Tibial nerve (tissue), 4 donors: ENCODE results near the gene ENOPH1. TPM values are rescaled to one million over a fixed set of nuclear protein-coding genes. Genes with fewer than 3 reads are reported as not detected.
A peak's percentile ranks its signal among the peaks of the same experiment; 100 is the strongest.
"Not testable (repeated sequence)": the region's sequence is repeated elsewhere in the genome, so short reads cannot be mapped to it uniquely, and the experiment has no call there.

Experiments
- DNase-seq, 2 donors: peaks; one replicate each; pipeline ENCODE4 v3.0.0-alpha.2; 2019; ENCODE audit warnings: low spot score in 2 of 2
- H3K27ac ChIP-seq, 4 donors: fragments of 200-600 bp; sonication (generic) in 3 of 4; one replicate each; pipeline ENCODE4 v1.5.1; 2017 to 2019; ENCODE audit warnings: mild to moderate bottlenecking in 1 of 4
- H3K27me3 ChIP-seq, 2 donors: fragments of 200-600 bp; sonication (generic) in 1 of 2; one replicate each; pipeline versions ENCODE4 v1.5.1 to v1.6.0; 2017 to 2019
- H3K36me3 ChIP-seq, 3 donors: fragments of 200-600 bp; sonication (generic); one replicate each; pipeline ENCODE4 v1.5.1; 2018 to 2019
- H3K4me1 ChIP-seq, 4 donors: fragments of 200-600 bp; sonication (generic) in 3 of 4; one replicate each; pipeline ENCODE4 v1.5.1; 2017 to 2019
- H3K4me3 ChIP-seq, 4 donors: fragments of 200-600 bp; sonication (generic) in 3 of 4; one replicate each; pipeline ENCODE4 v1.5.1; 2017 to 2019; ENCODE audit warnings: mild to moderate bottlenecking in 1 of 4, moderate library complexity in 1 of 4
- H3K9me3 ChIP-seq, 4 donors: fragments of 200-600 bp; sonication (generic) in 3 of 4; one replicate each; pipeline ENCODE4 v1.5.1; 2017 to 2019
- CTCF ChIP-seq, 5 experiments: fragments of 200-600 bp in 3 of 5; fragments of 450-650 bp in 2 of 5; sonication (generic) in 3 of 5; IDR thresholded peaks; one replicate each; pipeline ENCODE4 v1.5.1; 2016 to 2019; ENCODE audit warnings: antibody characterized with exemption in 5 of 5, mild to moderate bottlenecking in 3 of 5, moderate library complexity in 2 of 5
- EP300 ChIP-seq, 2 donors: sonication (generic); formaldehyde crosslinking; IDR thresholded peaks; one replicate each; pipeline ENCODE4 v1.6.1; 2017; ENCODE audit warnings: antibody characterized with exemption in 2 of 2, mild to moderate bottlenecking in 1 of 2
- POLR2A ChIP-seq, 2 donors: fragments of 450-650 bp; IDR thresholded peaks; one replicate each; pipeline ENCODE4 v1.6.1; 2017; ENCODE audit warnings: antibody characterized with exemption in 2 of 2, mild to moderate bottlenecking in 2 of 2, moderate library complexity in 2 of 2
- WGBS, 2 donors: methylation state at CpG; one replicate each; pipeline ENCODE4 v1.1.5; 2018; 5-methylcytosine and 5-hydroxymethylcytosine counted together
- total RNA-seq, 4 donors: library from RNA; depleted of rRNA; stranded (reverse); fragments of >200 nt; gene quantifications; one replicate each; pipeline ENCODE4 v1.1.0, GENCODE V29; 2016

The ENOPH1 gene
- total RNA-seq, 4 donors from 2014 or later: 26.2 to 41.3 (median 30.7) TPM

GRCh38 chr4:82463221-82463620 is 32.8 kb downstream of the ENOPH1 start:
- peaks cover 0 to 25% (median 0%) of the 10 kb centered on the region in 3 donors for H3K36me3 ChIP-seq
- no peak overlapping the region for H3K27ac ChIP-seq
- H3K4me1 ChIP-seq: peaks cover 0 to 10% (median 0%) of the 10 kb centered on the region in 4 donors
- WGBS, 2 donors: 100% methylated on average over 1 of the region's 1 CpG
- H3K4me3 ChIP-seq: no peak overlapping the region
- TF ChIP-seq CTCF (IDR thresholded peaks at IDR 0.05): no peak
- no peak for TF ChIP-seq POLR2A (IDR thresholded peaks at IDR 0.05)
- TF ChIP-seq EP300 (IDR thresholded peaks at IDR 0.05): no peak
- no peaks in the 10 kb centered on the region for H3K9me3 ChIP-seq
- no peaks in the 10 kb centered on the region for H3K27me3 ChIP-seq
- DNase-seq: no peak

DNA sequence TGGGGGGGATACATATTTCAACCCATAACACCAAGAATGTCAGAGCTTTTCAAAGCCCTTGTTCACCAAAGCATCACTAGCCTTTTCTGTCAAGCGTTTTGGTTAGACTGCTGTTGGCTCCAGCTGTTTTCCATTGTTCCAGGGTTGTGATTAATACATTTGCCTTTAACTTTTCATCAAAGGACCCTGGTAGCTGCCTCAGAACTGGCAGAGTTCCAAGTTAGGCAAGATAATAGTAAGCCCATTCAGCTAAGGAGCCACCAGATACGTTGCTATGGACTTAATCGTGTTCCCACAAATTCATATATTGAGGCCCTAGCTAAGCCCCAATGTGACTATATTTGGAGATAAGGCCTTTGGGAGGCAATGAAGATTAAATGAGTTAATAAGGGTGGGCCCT is 37.1 kb downstream of the ENOPH1 start:
- TF ChIP-seq EP300 (IDR thresholded peaks at IDR 0.05): no peak
- TF ChIP-seq CTCF (IDR thresholded peaks at IDR 0.05): no peak
- TF ChIP-seq POLR2A (IDR thresholded peaks at IDR 0.05): no peak
- Histone ChIP-seq H3K27ac (no peak overlapping the region), H3K4me1 (peaks cover 0 to 9% (median 0%) of the 10 kb centered on the region in 4 donors), H3K36me3 (no peaks in the 10 kb centered on the region), H3K9me3 (no peaks in the 10 kb centered on the region), H3K4me3 (no peak overlapping the region), H3K27me3 (no peaks in the 10 kb centered on the region)
- 44 to 49% methylated on average over 3 of the region's 3 CpGs for WGBS, 2 donors
- DNase-seq: no peak

DNA sequence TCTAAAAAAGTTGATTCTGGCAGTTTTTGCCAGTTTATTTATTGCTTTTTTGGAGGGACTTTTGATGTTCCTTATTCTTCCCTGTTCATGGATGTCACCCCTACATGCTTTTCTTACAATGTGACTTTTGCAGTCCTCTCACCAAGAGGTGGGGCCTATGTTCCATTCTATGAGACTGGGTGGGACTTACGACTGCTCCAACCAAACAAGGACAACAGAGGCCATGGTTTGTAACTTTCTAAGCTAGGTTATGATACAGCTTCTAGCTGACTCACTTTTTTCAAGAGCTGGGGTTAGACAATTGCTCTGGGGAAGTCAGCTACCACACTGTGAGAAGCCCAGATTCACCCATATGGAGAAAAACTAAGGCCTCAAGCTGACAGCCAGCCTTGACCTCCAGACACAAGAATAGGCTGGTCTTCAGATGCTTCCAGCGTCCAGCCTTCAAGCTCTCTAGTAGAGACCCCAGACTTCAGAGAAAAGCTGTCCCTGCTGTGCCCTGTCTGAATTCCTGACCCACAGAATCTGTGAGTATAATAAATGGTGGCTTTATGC is 39.5 kb downstream of the ENOPH1 start:
- H3K27me3 ChIP-seq: no peaks in the 10 kb centered on the region
- DNase-seq: no peak
- H3K4me3 ChIP-seq: no peak overlapping the region
- TF ChIP-seq EP300 (IDR thresholded peaks at IDR 0.05): no peak
- TF ChIP-seq POLR2A (IDR thresholded peaks at IDR 0.05): no peak
- TF ChIP-seq CTCF (IDR thresholded peaks at IDR 0.05): no peak
- peaks cover 0 to 4% (median 0%) of the 10 kb centered on the region in 4 donors for H3K4me1 ChIP-seq
- H3K36me3 ChIP-seq: no peaks in the 10 kb centered on the region
- H3K9me3 ChIP-seq: no peaks in the 10 kb centered on the region
- 23 to 39% methylated on average over 2 of the region's 2 CpGs for WGBS, 2 donors
- peak overlapping the region in 1 of 4 donors; percentile 46 for H3K27ac ChIP-seq

- not testable (repeated sequence) for H3K36me3 ChIP-seq, H3K27ac ChIP-seq, H3K4me1 ChIP-seq, H3K9me3 ChIP-seq, H3K4me3 ChIP-seq, DNase-seq, H3K27me3 ChIP-seq
- WGBS, 2 donors: 69 to 77% methylated on average over 5 of the region's 5 CpGs
Observed at GRCh38 chr4:82473080-82473479, 42.7 kb downstream of the ENOPH1 start.

DNA sequence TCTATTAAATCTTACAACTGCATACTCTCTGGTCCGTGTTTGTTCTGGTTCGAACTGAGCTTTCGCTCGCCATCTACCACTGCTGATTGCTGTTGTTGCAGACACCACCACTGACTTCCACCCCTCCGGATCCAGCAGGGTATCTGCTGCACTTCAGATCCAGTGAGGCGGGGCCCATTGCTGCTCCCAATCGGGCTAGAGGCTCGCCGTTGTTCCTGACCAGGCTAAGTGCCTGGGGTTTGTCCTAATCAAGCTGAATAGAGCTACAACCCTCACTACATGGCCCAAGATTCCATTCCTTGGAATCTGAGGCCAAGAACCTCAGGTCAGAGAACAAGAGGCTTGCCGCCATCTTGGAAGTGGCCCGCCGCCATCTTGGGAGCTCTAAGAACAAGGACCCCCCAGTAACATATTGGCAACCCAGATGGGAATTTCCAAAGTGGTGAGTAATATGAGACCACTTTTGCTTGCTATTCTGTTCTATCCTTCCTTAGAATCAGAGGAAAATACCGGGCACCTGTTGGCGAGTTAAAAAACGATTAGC is 43.3 kb downstream of the ENOPH1 start:
- Histone ChIP-seq H3K4me3 (no peak overlapping the region), H3K36me3 (no peaks in the 10 kb centered on the region), H3K27me3 (no peaks in the 10 kb centered on the region), H3K27ac (no peak overlapping the region), H3K9me3 (no peaks in the 10 kb centered on the region), H3K4me1 (peaks cover 0 to 4% (median 0%) of the 10 kb centered on the region in 4 donors)
- 93 to 94% methylated on average over 15 of the region's 15 CpGs for WGBS, 2 donors
- TF ChIP-seq EP300 (IDR thresholded peaks at IDR 0.05) (no peak), POLR2A (IDR thresholded peaks at IDR 0.05) (no peak), CTCF (IDR thresholded peaks at IDR 0.05) (no peak)
- no peak for DNase-seq

DNA sequence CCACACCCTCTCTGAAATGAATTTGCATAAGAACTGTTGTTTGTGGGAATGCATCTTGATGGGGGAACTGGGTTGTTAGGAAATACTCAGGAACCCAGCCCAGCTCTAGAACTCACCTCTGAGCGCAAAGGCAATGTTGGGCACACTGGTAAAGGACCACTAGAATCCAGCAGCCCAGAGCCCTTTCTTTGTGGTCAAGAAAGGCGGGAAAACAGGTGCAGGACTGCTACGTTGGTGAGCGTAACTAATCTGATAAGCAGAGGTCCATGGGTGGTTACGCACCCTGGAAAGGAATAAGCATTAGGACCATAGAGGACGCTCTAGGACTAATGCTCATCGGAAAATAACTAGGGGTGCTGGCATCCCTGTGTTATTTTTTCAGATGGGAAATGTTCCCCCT is 45.5 kb downstream of the ENOPH1 start:
- WGBS, 2 donors: 92 to 93% methylated on average over 7 of the region's 7 CpGs
- H3K27me3 ChIP-seq, DNase-seq, H3K36me3 ChIP-seq, H3K4me3 ChIP-seq, H3K27ac ChIP-seq, H3K9me3 ChIP-seq, H3K4me1 ChIP-seq: not testable (repeated sequence)

DNA sequence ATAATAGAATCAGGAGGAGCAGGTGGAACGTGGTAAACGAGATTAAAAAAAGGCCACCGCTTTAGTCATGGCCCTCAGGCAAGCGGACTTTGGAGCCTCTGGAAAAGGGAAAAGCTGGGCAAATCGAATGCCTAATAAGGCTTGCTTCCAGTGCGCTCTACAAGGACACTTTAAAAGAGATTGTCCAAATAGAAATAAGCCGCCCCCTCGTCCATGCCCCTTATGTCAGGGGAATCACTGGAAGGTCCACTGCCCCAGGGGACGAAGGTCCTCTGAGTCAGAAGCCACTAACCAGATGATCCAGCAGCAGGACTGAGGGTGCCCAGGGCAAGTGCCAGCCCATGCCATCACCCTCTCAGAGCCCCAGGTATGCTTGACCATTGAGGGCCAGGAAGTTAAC is 47.1 kb downstream of the ENOPH1 start:
- WGBS, 2 donors: 82 to 88% methylated on average over 8 to 9 of the region's 9 CpGs
- not testable (repeated sequence) for H3K27me3 ChIP-seq

More for the DNA sequence above, 47.1 kb downstream of the ENOPH1 start:
- not testable (repeated sequence) for H3K4me1 ChIP-seq, H3K9me3 ChIP-seq, DNase-seq, H3K27ac ChIP-seq, H3K36me3 ChIP-seq, H3K4me3 ChIP-seq
